GM21526 (cell line): ENCODE data around the gene CYP26A1.

ENCODE experiments used
- ATAC-seq: cut with Tn5 transposase; IDR thresholded peaks from one replicate; pipeline ENCODE4 v1.9.1; 2021; ENCODE audit warnings: moderate library complexity; ENCODE audit not compliant: unreplicated experiment, low FRiP score

CYP26A1 gene

DNA sequence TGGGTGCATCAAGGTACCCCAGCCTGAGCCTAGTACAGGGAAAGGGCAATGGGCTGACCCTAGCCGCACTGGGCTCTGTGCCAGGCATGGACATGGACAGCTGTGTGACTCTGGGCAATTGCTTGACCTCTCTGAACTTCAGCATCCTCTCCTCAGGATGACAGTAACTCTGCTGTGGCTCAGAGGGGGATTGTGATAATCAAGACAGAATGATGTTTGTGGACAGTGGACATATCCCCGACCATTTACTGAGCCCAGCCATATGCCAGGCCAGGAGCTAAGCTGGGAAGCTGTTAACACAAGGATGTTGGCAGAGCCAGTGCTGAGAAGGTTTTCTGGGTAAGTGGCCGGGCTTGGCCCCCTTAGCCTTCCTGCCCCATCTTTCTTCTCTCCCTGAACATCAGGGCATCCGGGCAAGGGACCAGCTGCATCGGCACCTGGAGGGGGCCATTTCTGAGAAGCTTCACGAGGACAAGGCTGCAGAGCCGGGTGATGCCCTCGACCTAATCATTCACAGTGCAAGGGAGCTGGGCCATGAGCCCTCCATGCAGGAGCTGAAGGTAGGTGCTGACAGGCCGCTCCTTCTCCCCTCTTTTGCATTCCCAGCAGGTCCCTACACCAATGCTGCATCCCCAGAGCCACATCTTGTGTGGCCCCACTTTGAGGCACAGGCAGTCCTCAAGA, 9.6 kb upstream of the CYP26A1 start:
- ATAC-seq: no peak

- no peak for ATAC-seq
Measured at GRCh38 chr10:93064874-93065660, 8.6 kb upstream of the CYP26A1 start.

DNA sequence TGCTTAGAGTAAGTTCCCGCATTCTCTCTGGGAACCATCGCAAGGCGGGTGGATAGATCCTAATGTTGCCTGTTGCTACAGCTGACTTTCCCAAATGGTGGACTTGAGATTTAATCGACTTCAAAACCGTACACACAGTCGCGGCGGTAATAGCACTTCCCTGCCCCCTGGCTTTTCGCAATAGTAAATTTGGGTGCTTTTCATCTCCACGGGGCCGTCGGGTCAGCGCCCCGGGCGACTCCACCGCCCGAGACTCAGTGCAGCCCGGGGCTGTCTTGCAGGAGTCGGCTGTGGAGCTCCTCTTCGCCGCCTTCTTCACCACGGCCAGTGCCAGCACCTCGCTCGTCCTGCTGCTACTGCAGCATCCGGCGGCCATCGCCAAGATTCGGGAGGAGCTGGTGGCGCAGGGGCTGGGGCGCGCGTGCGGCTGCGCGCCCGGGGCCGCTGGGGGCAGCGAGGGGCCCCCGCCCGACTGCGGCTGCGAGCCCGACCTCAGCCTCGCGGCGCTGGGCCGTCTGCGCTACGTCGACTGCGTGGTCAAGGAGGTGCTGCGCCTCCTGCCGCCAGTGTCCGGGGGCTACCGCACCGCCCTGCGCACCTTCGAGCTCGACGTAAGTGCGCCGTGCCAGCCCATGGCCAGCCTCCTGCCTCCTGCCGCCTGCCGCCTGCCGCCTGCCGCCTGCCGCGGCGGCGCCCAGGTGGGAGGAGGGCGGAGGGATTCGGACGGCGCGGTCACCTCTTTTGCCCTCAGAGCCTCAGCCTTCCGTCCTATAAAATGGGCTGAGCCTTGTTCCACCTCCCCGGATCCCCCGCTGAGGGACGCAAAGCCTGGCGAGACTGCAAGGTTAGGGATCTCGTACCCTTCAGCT, 7.8 kb upstream of the CYP26A1 start:
- ATAC-seq: no peak

DNA sequence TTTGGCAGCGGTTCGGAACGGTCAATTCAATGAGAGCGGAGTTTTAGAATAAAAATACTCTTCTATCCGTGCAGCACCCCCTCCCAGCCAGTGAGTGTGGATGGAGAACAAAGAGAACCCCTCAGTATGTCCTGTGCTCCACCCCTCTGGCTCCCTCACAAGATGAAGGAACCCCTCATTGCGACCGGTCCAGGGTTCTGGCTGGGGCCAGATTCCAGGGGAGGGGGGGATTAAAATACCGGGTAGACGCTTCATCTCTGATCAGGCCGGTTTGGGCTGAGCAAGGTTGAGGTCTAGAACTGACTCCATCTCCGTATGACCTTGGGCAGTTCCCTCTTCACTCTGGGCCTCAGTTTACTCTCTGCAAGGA, 7.2 kb upstream of the CYP26A1 start:
- no peak for ATAC-seq

DNA sequence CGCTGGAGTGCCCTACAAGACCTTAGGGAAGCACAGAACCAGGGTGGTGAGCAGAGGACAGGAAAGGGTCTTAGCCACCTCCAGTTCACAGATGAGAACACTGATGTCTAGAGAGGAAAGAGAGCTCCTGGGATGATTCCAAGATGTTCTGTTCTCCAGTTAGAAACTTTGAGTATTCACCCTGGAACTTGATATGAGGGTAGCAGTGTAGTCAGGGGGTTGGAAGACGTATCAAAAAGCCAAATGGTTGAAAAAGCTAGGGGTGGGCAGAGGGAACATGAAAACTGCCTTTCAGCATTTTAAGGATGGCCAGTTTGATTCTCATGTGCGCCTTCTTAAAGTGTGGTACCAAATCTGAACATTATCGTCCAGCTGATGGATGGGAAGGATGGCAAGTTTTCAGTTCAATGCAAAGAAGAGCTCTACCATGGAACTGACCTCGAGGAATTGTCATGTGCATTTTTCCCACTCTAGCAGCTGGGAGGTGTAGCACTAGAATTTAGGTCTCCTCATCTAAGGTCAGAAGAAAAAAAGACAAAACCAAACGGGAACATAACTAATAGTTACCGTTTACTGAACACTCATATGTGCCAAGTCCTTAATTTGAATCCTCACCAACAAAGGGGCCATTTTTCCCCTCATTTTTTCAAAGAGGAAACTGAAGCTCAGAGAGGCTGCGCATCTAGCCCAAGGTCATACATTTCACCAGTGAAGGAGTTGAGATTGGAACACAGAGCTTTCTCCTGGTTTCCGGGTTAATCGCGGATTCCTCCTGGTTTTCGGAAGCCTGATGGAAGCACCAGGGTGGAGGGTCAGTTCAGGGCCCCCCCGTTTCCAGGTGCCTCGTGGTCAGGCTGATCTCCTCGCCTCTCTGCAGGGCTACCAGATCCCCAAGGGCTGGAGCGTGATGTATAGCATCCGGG, 6.0 kb upstream of the CYP26A1 start:
- ATAC-seq: no peak

DNA sequence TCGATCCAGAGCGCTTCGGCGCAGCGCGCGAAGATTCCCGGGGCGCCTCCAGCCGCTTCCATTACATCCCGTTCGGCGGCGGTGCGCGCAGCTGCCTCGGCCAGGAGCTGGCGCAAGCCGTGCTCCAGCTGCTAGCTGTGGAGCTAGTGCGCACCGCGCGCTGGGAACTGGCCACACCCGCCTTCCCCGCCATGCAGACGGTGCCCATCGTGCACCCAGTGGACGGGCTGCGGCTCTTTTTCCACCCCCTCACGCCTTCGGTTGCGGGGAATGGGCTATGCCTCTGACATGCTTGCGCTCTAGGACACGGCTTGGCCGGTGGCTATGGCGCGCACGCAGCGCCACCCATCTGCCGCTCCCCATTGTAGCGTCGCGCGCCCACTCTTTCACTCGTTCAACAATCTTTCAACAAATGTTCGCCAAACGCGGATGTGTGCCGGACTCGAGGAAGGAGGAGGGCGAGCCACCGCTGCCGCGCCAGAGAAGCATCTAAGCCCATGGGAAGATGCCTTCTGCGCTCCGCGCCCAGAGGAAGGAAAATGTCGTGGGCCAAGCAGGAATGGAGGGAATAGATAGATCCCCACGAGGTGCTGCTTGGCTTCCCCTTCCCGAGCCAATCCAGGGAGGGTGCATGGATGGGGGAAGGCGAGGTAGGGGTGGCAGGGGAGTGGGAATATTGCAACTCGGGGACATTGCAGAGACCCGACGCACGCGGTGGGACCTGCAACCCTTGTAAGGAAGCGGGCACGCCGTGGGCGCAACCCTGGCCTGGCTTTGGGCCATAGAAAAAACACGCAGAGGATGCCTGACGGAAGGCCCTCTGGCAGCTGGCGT, 5.1 kb upstream of the CYP26A1 start:
- ATAC-seq: no peak

DNA sequence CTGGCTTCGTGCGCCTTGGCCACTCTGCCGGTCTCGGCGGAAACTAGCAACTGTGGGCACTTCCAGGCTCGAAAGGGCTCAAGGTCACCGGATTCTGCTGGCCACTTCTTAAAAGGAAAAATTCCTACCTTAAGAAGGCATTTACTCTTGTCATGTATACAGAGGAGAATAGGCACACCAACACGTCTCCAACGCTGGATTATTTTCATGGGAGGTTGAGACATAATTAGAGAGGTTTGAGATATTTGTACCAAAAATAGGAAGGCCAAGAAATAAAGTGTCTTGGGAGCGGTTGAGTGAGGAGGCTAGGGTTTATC, 4.5 kb upstream of the CYP26A1 start:
- ATAC-seq: no peak

DNA sequence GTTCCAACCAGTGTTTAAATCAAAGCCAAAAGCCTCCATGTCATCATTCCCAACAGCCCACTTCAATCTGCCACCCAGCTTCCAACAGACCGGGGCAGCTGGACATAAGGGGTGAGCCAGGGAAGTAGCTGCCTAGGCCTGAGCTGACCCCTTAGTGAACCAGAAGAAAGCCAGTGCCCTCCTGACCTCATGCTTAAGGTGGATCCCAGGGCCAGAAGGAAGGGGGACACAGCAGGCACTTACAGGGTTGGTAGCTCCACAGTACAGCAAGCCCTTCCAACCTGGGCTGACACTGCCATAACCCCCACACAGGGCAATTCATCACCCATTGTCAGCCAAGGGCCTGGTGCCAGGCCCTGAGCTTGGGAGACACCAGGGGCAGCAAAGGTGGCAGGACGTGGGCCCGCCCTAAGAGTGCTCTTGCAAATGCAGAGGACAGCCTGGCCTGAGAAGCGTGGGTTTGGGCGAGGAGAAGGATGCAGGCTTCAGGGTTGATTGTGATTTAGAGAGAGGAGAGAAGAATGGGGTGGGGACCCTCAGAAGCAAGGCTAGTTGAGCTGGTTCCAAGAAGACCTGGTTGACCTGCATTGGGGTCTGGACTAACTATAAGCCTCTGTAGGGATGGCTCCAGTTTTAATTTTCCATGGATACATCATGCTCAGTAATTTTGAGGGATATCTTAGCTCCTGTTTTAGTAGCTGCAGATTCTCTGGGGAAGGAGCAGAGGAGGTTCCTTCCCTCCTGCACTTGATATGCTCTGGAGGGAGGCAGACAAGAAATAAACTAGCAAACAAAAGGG, 3.1 kb upstream of the CYP26A1 start:
- no peak for ATAC-seq

- ATAC-seq: no peak
Measured at GRCh38 chr10:93071177-93071472, 2.6 kb upstream of the CYP26A1 start.

- no peak for ATAC-seq
Measured at GRCh38 chr10:93071674-93072224, 1.9 kb upstream of the CYP26A1 start.

- ATAC-seq: no peak
Measured at GRCh38 chr10:93072225-93072712, 1.4 kb upstream of the CYP26A1 start.

DNA sequence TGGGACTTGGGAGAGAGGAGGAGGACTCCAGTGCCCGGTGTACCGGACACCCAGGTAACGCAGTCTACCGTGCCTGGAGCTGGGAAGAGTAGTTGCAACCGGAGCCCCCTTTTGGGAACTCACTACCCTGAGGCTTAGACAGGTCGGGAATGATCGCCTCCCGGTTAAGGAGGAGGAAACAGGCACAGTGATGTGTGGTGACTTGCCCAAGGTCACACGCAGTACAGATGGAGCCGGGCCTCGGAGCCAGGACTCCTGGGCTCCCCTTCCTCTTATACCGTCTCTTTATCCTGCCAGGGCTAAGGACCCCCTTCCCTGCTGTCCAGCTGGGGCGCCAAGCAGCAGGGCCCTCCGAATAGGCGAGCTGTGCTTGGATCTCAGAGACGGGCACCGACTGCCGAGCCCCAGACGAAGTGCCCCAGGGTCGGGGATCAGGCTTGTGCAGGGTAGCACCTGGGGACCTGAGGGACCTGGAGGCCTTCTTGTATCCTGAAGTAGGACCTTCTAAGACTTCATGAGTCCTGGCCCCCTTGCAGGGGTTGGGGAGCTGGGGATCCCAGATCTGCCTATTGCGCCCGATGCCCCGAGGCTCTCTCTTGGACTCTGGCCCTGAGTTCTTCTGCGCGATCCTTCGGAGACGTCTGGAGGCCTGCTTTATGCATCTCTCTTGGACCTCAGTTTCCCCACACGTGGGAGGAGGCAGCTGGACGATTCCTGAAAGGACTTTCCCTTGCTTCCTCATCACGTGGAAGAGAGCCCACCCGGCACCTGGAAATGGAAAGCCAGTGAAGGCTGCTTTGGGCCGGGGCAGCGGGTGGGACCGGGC, 767 bp upstream of the CYP26A1 start:
- ATAC-seq: no peak

DNA sequence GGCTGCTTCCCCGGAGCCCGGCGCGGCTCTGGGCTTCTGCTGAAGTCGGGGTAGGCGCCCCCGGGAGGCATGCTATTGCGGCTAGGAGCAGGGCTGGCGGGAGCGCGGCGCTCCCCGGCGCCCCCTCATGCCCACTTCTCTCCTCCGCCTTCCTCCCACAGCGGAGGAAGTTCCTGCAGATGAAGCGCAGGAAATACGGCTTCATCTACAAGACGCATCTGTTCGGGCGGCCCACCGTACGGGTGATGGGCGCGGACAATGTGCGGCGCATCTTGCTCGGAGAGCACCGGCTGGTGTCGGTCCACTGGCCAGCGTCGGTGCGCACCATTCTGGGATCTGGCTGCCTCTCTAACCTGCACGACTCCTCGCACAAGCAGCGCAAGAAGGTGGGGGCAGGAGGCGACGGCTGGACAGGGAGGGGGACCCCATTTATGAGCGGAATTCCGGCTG, 479 bp downstream of the CYP26A1 start:
- no peak for ATAC-seq

- no peak for ATAC-seq
Measured at GRCh38 chr10:93074597-93075368, 1.1 kb downstream of the CYP26A1 start.

DNA sequence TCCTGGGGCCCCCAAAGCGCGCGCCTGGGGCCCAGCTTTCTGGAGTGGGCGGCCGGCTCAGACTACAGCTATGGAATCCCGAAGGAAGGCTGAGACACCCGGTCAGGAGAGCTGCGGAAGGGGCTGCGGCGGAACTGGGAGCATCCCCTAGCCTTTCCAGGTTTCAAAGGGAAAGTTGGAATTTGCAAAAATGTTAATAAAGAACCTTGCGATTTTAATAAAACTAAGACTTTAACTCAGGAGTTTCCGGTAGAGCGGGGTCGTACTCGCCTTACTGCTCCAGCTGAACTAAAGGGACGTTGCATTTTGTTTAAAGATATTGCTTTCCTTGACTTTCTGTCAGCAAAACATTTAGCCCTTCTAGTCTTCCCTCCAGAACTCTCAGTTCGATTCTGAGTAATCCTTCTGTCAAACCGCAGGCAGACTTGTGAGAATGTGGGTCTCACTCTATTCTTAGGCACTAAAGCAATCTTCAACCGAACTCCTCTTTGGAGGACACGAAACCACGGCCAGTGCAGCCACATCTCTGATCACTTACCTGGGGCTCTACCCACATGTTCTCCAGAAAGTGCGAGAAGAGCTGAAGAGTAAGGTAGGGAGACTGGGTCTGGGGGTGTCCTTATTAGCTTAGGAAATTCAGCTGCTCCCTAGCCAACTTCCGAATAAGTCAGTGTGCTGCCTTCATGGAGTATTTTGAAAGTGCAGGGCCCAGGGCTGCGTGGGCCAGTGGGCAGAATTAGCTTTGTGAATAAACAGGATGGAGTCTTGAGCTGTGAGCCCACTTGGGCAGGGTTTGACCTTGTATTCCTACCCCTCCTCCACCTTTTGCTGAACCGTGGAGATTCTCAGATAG, 1.9 kb downstream of the CYP26A1 start:
- ATAC-seq: no peak

DNA sequence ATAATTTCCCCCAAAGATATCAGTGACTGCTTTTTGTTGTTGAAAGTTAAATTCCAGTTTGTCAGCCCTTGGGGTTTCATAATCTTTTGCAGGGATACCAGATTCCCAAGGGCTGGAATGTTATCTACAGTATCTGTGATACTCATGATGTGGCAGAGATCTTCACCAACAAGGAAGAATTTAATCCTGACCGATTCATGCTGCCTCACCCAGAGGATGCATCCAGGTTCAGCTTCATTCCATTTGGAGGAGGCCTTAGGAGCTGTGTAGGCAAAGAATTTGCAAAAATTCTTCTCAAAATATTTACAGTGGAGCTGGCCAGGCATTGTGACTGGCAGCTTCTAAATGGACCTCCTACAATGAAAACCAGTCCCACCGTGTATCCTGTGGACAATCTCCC, 3.2 kb downstream of the CYP26A1 start:
- no peak for ATAC-seq
